GM12878 (cell line): Measurements from ENCODE around the gene ADAT3. TPM values are rescaled to one million over a fixed set of nuclear protein-coding genes. Genes with fewer than 3 reads are reported as not detected.
A peak's percentile ranks its signal among the peaks of the same experiment; 100 is the strongest.

ENCODE experiments used
- ATAC-seq: fragments of 200-7000 bp; cut with Tn5 transposase; 3 replicates; pipeline ENCODE4 v1.9.1; 2020; ENCODE audit warnings: mild to moderate bottlenecking, moderate library complexity
- BruUV-seq: library from RNA; stranded (reverse); fragments of 400-500 nt; replicated peaks from 2 replicates; lab custom pipeline; 2021; lab: Mats Ljungman, UMichigan
- CTCF ChIA-PET: fragments of 300-600 bp; sonication (Branson Sonifier 250); formaldehyde crosslinking; extraction: SDS; loops from one replicate; lab custom pipeline; 2021; ENCODE audit warnings: inconsistent platforms; lab: Yijun Ruan, JAX
- POLR2A ChIA-PET: fragments of 350-600 bp; formaldehyde crosslinking; extraction: SDS; loops from one replicate; lab custom pipeline; 2021; ENCODE audit warnings: inconsistent platforms; lab: Charles Lee
- RAD21 ChIA-PET: fragments of 300-600 bp; sonication (Branson Sonifier 250); formaldehyde crosslinking; loops from one replicate; lab custom pipeline; 2023; ENCODE audit warnings: antibody characterized with exemption; ENCODE audit not compliant: unreplicated experiment; lab: Charles Lee
- SMC1A ChIA-PET: fragments of 300-600 bp; sonication (Branson Sonifier 250); formaldehyde crosslinking; loops from one replicate; lab custom pipeline; 2023; ENCODE audit not compliant: unreplicated experiment, uncharacterized antibody; lab: Charles Lee
- DNase-seq: peaks from one replicate; pipeline ENCODE4 v3.0.0-alpha.2; 2011; ENCODE audit warnings: low read depth, low spot score
- FAIRE-seq: peaks from 3 replicates; lab custom pipeline; 2011; peaks lifted over from hg19 to GRCh38; lab: Jason Lieb, UNC
- H2AFZ ChIP-seq: 2 replicates; pipeline ENCODE4 v1.6.0; 2011; ENCODE audit warnings: low read depth, low read length, control low read depth; ENCODE audit not compliant: control insufficient read depth
- H3K27ac ChIP-seq: 2 replicates; pipeline ENCODE4 v1.5.1; 2011; ENCODE audit warnings: control low read depth; ENCODE audit not compliant: control insufficient read depth, insufficient read depth
- H3K27me3 ChIP-seq, 2 experiments: replicated peaks in 1 of 2; 2 replicates each; pipeline versions ENCODE4 v1.6.0 to v1.6.1; 2011; ENCODE audit warnings: low read length in 1 of 2; ENCODE audit not compliant: control insufficient read depth in 2 of 2, insufficient read depth in 2 of 2
- H3K36me3 ChIP-seq, 2 experiments: 2 replicates each; pipeline ENCODE4 v1.5.1; 2011; ENCODE audit warnings: low read length in 1 of 2; ENCODE audit not compliant: control insufficient read depth in 2 of 2, insufficient read depth in 2 of 2
- H3K4me1 ChIP-seq: 2 replicates; pipeline ENCODE4 v1.6.1; 2011; ENCODE audit warnings: mild to moderate bottlenecking, low read length, moderate library complexity, mixed read lengths; ENCODE audit not compliant: control insufficient read depth, insufficient read depth
- H3K4me2 ChIP-seq: 2 replicates; pipeline ENCODE4 v1.6.0; 2011; ENCODE audit warnings: control low read depth; ENCODE audit not compliant: control insufficient read depth, insufficient read depth
- H3K4me3 ChIP-seq: fragments of 200-600 bp; sonication (generic); 2 replicates; pipeline ENCODE4 v1.5.1; 2016
- H3K79me2 ChIP-seq: 2 replicates; pipeline ENCODE4 v1.6.0; 2011; ENCODE audit warnings: low read length; ENCODE audit not compliant: control insufficient read depth, insufficient read depth
- H3K9ac ChIP-seq: 2 replicates; pipeline ENCODE4 v1.8.0; 2011; ENCODE audit warnings: low read length, control low read depth, mixed read lengths; ENCODE audit not compliant: control insufficient read depth, insufficient read depth
- H3K9me3 ChIP-seq: replicated peaks from 3 replicates; pipeline ENCODE4 v1.5.1; 2011; ENCODE audit warnings: mild to moderate bottlenecking, low read length; ENCODE audit not compliant: control insufficient read depth, insufficient read depth
- H4K20me1 ChIP-seq: 2 replicates; pipeline ENCODE4 v1.6.0; 2011; ENCODE audit not compliant: control insufficient read depth, insufficient read depth
- ASH2L ChIP-seq: fragments of 300-600, 200-600 bp; sonication (generic); IDR thresholded peaks from 2 replicates; pipeline ENCODE4 v1.6.1; 2017; ENCODE audit warnings: low read depth, mild to moderate bottlenecking, borderline replicate concordance
- JUND ChIP-seq: IDR thresholded peaks from 2 replicates; pipeline ENCODE4 v1.6.1; 2012; ENCODE audit warnings: low read depth, mild to moderate bottlenecking, low read length, improper control_type of control experiment, moderate library complexity
- NR2C2 ChIP-seq: IDR thresholded peaks from 2 replicates; pipeline ENCODE4 v1.6.1; 2011; ENCODE audit warnings: borderline replicate concordance, low read depth; ENCODE audit not compliant: control insufficient read depth, insufficient read length
- NR2F1 ChIP-seq: fragments of 450-650 bp; conservative IDR thresholded peaks from 2 replicates; pipeline ENCODE4 v1.6.1; 2017; ENCODE audit warnings: mild to moderate bottlenecking
- POLR2A ChIP-seq: IDR thresholded peaks from 2 replicates; pipeline ENCODE4 v1.6.1; 2011; ENCODE audit warnings: low read depth, mild to moderate bottlenecking, low read length
- POU2F2 ChIP-seq: IDR thresholded peaks from 3 replicates; pipeline ENCODE4 v1.6.1; 2011; ENCODE audit warnings: low read depth, mild to moderate bottlenecking, low read length, borderline replicate concordance
- SP1 ChIP-seq: IDR thresholded peaks from one replicate; pipeline ENCODE4 v1.6.1; 2011; ENCODE audit warnings: low read depth, low read length
- SPI1 ChIP-seq: IDR thresholded peaks from 2 replicates; pipeline ENCODE4 v1.6.1; 2011; ENCODE audit warnings: low read depth, mild to moderate bottlenecking, low read length, moderate library complexity, borderline replicate concordance; ENCODE audit not compliant: insufficient read depth
- TCF7 ChIP-seq: IDR thresholded peaks from 2 replicates; pipeline ENCODE4 v1.6.1; 2014; ENCODE audit warnings: antibody characterized with exemption, borderline replicate concordance
- ZBED1 ChIP-seq: IDR thresholded peaks from 2 replicates; pipeline ENCODE4 v1.6.1; 2016; ENCODE audit warnings: borderline replicate concordance
- WGBS: methylation state at CpG from one replicate; pipeline ENCODE4 v1.1.6; 2016; ENCODE audit warnings: low lambda C conversion rate; ENCODE audit not compliant: insufficient replicate concordance, insufficient coverage; ENCODE audit errors: missing lambda C conversion rate; 5-methylcytosine and 5-hydroxymethylcytosine counted together
- in situ Hi-C: fragments of 300-500 bp; cut with MboI; formaldehyde crosslinking; loops from 9 replicates; pipeline ENCODE4 v1.14.3; 2018; ENCODE audit warnings: mixed read lengths
- intact Hi-C: fragments of 100-400 bp; cut with micrococcal nuclease; formaldehyde crosslinking; loops from one replicate; pipeline ENCODE4 v1.14.2; 2022; ENCODE audit not compliant: unreplicated experiment
- polyA plus RNA-seq, 11 experiments: library from polyadenylated mRNA; depleted of rRNA in 4 of 11; unstranded in 6 of 11; stranded (reverse) in 5 of 11; fragments of >200 nt; fragmentation: Nextera tagmentation in 4 of 11; fragmentation: Illumina TruSeq in 1 of 11; extraction: Ambion mirVana in 4 of 11; extraction: Trizol in 1 of 11; gene quantifications; 1 replicate in 1 of 11; 2 replicates in 10 of 11; pipeline versions ENCODE4 v1.2.1 to v1.2.3, GENCODE V29; 2011 to 2016; ENCODE audit warnings: inconsistent platforms in 2 of 11, missing spikeins in 2 of 11, low read depth in 1 of 11
- total RNA-seq, 4 experiments: library from RNA; depleted of rRNA in 3 of 4; stranded (reverse); fragments of >200 nt in 3 of 4; fragmentation: Illumina TruSeq in 1 of 4; extraction: Trizol in 1 of 4; gene quantifications; 2 replicates each; pipeline versions ENCODE4 v1.2.1 to v1.2.3, GENCODE V29; 2013 to 2021
- TF ChIP-seq, protein P1 (sequence below): IDR thresholded peaks from 2 replicates; pipeline ENCODE4 v1.6.1; 2011; ENCODE audit warnings: borderline replicate concordance, low read depth, mild to moderate bottlenecking, moderate library complexity, low read length; ENCODE audit not compliant: insufficient read depth, poor library complexity, severe bottlenecking

The ADAT3 gene
- total and polyA plus RNA-seq, 10 of the 15 experiments (the other 5 are each of a cell fraction or from before 2014, with no cell fraction given) = 0.27 to 11.8 (median 7.7) TPM; not detected in 3

DNA sequence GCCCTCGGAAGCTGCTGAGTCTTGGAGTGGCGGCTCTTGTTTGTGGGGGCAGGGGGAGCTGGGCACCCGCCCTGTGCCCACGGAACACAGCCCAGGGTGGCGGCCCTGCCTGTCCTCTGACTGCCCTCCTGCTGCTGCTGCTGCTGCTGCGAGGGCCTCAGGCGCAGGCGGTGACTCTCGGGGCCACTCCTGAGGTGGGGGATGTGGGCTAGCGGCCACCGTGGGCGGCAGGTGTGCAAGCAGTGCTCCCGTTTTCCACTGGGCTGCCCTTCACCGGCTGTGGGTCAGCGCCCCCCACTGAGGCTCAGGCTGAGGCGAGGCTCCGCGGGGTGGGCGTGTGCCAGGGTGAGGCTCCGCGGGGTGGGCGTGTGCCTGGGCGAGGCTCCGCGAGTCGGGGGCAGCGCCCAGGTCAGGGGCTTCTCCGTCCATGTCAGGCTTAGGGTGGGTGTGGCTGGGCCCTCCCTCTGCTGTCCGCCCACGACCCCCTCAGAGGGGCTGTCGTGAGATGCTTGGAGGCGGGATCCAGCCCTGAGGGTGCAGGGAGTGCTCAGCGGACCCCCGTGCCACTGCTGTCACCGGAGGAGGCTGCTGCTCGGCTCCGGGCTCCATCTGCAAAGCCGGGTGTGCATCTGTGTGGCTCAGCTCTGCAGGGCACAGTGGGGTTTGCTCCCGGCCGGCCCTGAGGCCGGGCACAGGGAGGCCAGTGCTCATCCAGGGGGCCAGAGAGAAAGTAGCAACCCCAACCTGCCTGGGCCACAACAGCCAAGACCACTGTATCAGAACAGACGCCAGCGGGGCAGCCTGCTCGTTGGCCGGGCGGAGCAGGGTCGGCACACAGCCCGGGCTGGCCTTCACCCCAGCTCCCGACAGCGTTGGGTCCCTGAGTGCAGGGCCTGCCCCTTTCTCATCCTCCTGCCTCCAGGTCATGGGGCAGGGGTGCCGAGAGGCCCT is 50.2 kb downstream of the ADAT3 start:
- H3K9me3 ChIP-seq = no peaks in the 10 kb centered on the region
- H3K36me3 ChIP-seq = peaks cover 5 to 30% of the 10 kb centered on the region in 2 experiments; a peak in 3 of 4 replicates
- no TSS peak for BruUV-seq
- in situ Hi-C loops = no loop called here
- H4K20me1 ChIP-seq = no peaks in the 10 kb centered on the region
- SMC1A ChIA-PET = interaction anchor here (0.7 kb wide), 1 partner anchor 51 kb away, joined by 3 read pairs; no protein-coding TSS in a partner anchor
- TF ChIP-seq ZBED1 = no peak
- peak; percentile 20; the same call in 1 of the 2 replicates for TF ChIP-seq POLR2A
- TF ChIP-seq, all 136 proteins: peak for 1
- Histone ChIP-seq H3K4me2 (no peak overlapping the region), H3K27me3 (no peaks in the 10 kb centered on the region), H3K27ac (no peak overlapping the region), H3K9ac (no peak overlapping the region), H2AFZ (no peak overlapping the region), H3K4me3 (no peak overlapping the region), H3K79me2 (peaks cover 29% of the 10 kb centered on the region), H3K4me1 (no peaks in the 10 kb centered on the region)
- DNase-seq = no peak
- no peak for FAIRE-seq
- WGBS = 90% methylated on average over 32 of the region's 51 CpGs
- POLR2A ChIA-PET = no interaction called here
- CTCF ChIA-PET = interaction anchor here (0.6 kb wide), 1 partner anchor 9 kb away, joined by 3 read pairs; no protein-coding TSS in a partner anchor
- intact Hi-C loops = no loop called here
- ATAC-seq = no peak
- RAD21 ChIA-PET = no interaction called here

DNA sequence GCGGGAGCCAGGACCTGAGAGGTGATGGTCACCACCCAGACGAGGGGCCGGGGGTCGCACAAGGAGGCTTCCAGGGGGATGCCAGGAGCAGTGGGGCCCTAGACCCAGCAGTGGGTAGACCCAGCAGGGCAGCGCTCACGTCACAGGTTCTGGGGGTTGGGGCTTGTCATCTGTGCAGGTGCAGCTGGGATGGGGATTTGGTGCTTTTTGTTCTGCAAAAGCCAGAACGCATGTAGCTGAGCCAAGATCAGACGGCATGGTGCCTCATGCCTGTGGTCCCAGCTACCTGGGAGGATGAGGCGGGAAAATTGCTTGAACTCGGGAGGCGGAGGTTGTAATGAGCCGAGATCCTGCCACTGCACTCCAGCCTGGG is 50.9 kb downstream of the ADAT3 start:
- ChIA-PET RAD21 (no interaction called here), POLR2A (no interaction called here), CTCF (no interaction called here), SMC1A (interaction anchor here (0.7 kb wide), 1 partner anchor 50 kb away, joined by 3 read pairs; no protein-coding TSS in a partner anchor)
- no peaks in the 10 kb centered on the region for H3K9me3 ChIP-seq
- no peak overlapping the region for H3K4me2 ChIP-seq
- H2AFZ ChIP-seq = no peak overlapping the region
- 92% methylated on average over 12 of the region's 12 CpGs for WGBS
- H3K36me3 ChIP-seq = peaks cover 5 to 29% of the 10 kb centered on the region in 2 experiments; a peak in 3 of 4 replicates
- no peak for FAIRE-seq
- intact Hi-C loops = no loop called here
- in situ Hi-C loops = no loop called here
- H4K20me1 ChIP-seq = no peaks in the 10 kb centered on the region
- DNase-seq = no peak
- H3K79me2 ChIP-seq = peaks cover 24% of the 10 kb centered on the region
- H3K4me3 ChIP-seq = no peak overlapping the region
- H3K27ac ChIP-seq = no peak overlapping the region
- no peak for ATAC-seq
- H3K4me1 ChIP-seq = no peaks in the 10 kb centered on the region
- no peaks in the 10 kb centered on the region for H3K27me3 ChIP-seq
- no TSS peak for BruUV-seq
- no peak overlapping the region for H3K9ac ChIP-seq
- TF ChIP-seq SP1 (no peak), POLR2A (no peak), NR2F1 (no peak), SPI1 (no peak), NR2C2 (no peak), TCF7 (no peak), JUND (no peak), ASH2L (no peak), POU2F2 (no peak)
- TF ChIP-seq, protein P1, sequence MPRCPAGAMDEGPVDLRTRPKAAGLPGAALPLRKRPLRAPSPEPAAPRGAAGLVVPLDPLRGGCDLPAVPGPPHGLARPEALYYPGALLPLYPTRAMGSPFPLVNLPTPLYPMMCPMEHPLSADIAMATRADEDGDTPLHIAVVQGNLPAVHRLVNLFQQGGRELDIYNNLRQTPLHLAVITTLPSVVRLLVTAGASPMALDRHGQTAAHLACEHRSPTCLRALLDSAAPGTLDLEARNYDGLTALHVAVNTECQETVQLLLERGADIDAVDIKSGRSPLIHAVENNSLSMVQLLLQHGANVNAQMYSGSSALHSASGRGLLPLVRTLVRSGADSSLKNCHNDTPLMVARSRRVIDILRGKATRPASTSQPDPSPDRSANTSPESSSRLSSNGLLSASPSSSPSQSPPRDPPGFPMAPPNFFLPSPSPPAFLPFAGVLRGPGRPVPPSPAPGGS = no peak
